Sigmoid colon (tissue), 7 donors: ENCODE results near the gene FASTK. TPM values are rescaled to one million over a fixed set of nuclear protein-coding genes. Genes with fewer than 3 reads are reported as not detected.

Experiments used
- DNase-seq: peaks from one replicate; pipeline ENCODE4 v3.0.0-alpha.2; 2019
- H3K27ac ChIP-seq, 4 donors: fragments of 200-600 bp; sonication (generic); one replicate each; pipeline ENCODE4 v1.5.1; 2016 to 2019; ENCODE audit warnings: mild to moderate bottlenecking in 1 of 4
- H3K27me3 ChIP-seq, 3 donors: fragments of 200-600 bp; sonication (generic); one replicate each; pipeline ENCODE4 v1.5.1; 2019; ENCODE audit warnings: mild to moderate bottlenecking in 1 of 3
- H3K36me3 ChIP-seq, 4 donors: fragments of 200-600 bp; sonication (generic); one replicate each; pipeline ENCODE4 v1.5.1; 2016 to 2019
- H3K4me1 ChIP-seq, 4 donors: fragments of 200-600 bp; sonication (generic); one replicate each; pipeline ENCODE4 v1.5.1; 2017 to 2019
- H3K4me3 ChIP-seq, 4 donors: fragments of 200-600 bp; sonication (generic); one replicate each; pipeline ENCODE4 v1.5.1; 2017 to 2019; ENCODE audit warnings: mild to moderate bottlenecking in 2 of 4, moderate library complexity in 1 of 4
- H3K9me3 ChIP-seq, 4 donors: fragments of 200-600 bp in 3 of 4; sonication (generic) in 3 of 4; one replicate each; pipeline versions ENCODE4 v1.5.1 to v1.6.1; 2013 to 2019
- CTCF ChIP-seq, 4 experiments: fragments of 450-650 bp in 3 of 4; fragments of 200-600 bp in 1 of 4; IDR thresholded peaks; one replicate each; pipeline ENCODE4 v1.5.1; 2016 to 2019; ENCODE audit warnings: antibody characterized with exemption in 4 of 4, mild to moderate bottlenecking in 3 of 4, moderate library complexity in 2 of 4
- EP300 ChIP-seq, 4 donors: sonication (generic); formaldehyde crosslinking; IDR thresholded peaks; one replicate each; pipeline ENCODE4 v1.6.1; 2017; ENCODE audit warnings: antibody characterized with exemption in 4 of 4
- POLR2A ChIP-seq, 2 donors: fragments of 450-650 bp; IDR thresholded peaks; one replicate each; pipeline ENCODE4 v1.6.1; 2016; ENCODE audit warnings: antibody characterized with exemption in 2 of 2, mild to moderate bottlenecking in 2 of 2, moderate library complexity in 2 of 2
- POLR2AphosphoS5 ChIP-seq, 4 donors: sonication (generic); formaldehyde crosslinking; IDR thresholded peaks; one replicate each; pipeline ENCODE4 v1.6.1; 2017; ENCODE audit warnings: antibody characterized with exemption in 4 of 4
- WGBS, 2 donors: extraction: QIAGEN DNeasy Blood & Tissue Kit; methylation state at CpG; one replicate each; pipeline ENCODE4 v1.1.7; 2013; 5-methylcytosine and 5-hydroxymethylcytosine counted together
- intact Hi-C: fragments of 100-400 bp; cut with DNase I; formaldehyde crosslinking; loops from one replicate; pipeline ENCODE4 v1.15.1; 2023
- polyA plus RNA-seq, 3 donors: library from polyadenylated mRNA; stranded (reverse); fragments of 200-250 nt; gene quantifications; one replicate each; pipeline ENCODE4 v1.2.3, GENCODE V29; 2013
- total RNA-seq, 4 donors: library from RNA; depleted of rRNA; stranded (reverse); fragments of >200 nt; gene quantifications; one replicate each; pipeline ENCODE4 v1.1.0, GENCODE V29; 2016
- donor health status: healthy with polysubstance abuse.
- donor health status: Bipolar disorder and iron deficiency.
- donor health status: healthy.

FASTK gene
- total and polyA plus RNA-seq, 7 donors, result 61.3 to 124 (median 65.0) TPM

- peaks cover 0 to 54% (median 45%) of the 10 kb centered on the region in 4 donors for H3K4me1 ChIP-seq
- no peaks in the 10 kb centered on the region for H3K9me3 ChIP-seq
- no peak overlapping the region for H3K4me3 ChIP-seq
- TF ChIP-seq EP300 (IDR thresholded peaks at IDR 0.05), result no peak
- no peak for TF ChIP-seq POLR2AphosphoS5 (IDR thresholded peaks at IDR 0.05)
- no peak for TF ChIP-seq POLR2A (IDR thresholded peaks at IDR 0.05)
- no peak for TF ChIP-seq CTCF (IDR thresholded peaks at IDR 0.05)
- DNase-seq, result peak; percentile 84
- H3K27me3 ChIP-seq, result no peaks in the 10 kb centered on the region
- peaks cover 0 to 8% (median 0%) of the 10 kb centered on the region in 4 donors for H3K36me3 ChIP-seq
- H3K27ac ChIP-seq, result peak overlapping the region; percentile 9 to 70 (median 44)
- 58 to 73% methylated on average over 15 of the region's 15 CpGs for whole genome bisulfite sequencing, 2 donors
- intact Hi-C loops, result loop anchor here (2.0 kb wide), 2 partner anchors 51 to 81 kb away; partner anchors contain the start of genes ABCB8 and SLC4A2
Measured at GRCh38 chr7:151109094-151110048, 28.8 kb upstream of the FASTK start.

- Histone ChIP-seq H3K9me3 (no peaks in the 10 kb centered on the region), H3K27me3 (no peaks in the 10 kb centered on the region), H3K4me3 (no peak overlapping the region), H3K4me1 (peaks cover 0 to 40% (median 31%) of the 10 kb centered on the region in 4 donors), H3K27ac (no peak overlapping the region), H3K36me3 (peaks cover 0 to 8% (median 0%) of the 10 kb centered on the region in 4 donors)
- TF ChIP-seq POLR2AphosphoS5 (IDR thresholded peaks at IDR 0.05), result no peak
- no peak for TF ChIP-seq CTCF (IDR thresholded peaks at IDR 0.05)
- intact Hi-C loops, result no loop called here
- DNase-seq, result no peak
- WGBS, 2 donors, result 92 to 95% methylated on average over 10 of the region's 10 CpGs
Measured at GRCh38 chr7:151107882-151108281, 27.3 kb upstream of the FASTK start.

GRCh38 chr7:151104411-151105235 lies 24.0 kb upstream of the FASTK start:
- intact Hi-C loops, result no loop called here
- no peak for DNase-seq
- TF ChIP-seq EP300 (IDR thresholded peaks at IDR 0.05) (no peak), POLR2AphosphoS5 (IDR thresholded peaks at IDR 0.05) (no peak), CTCF (IDR thresholded peaks at IDR 0.05) (no peak), POLR2A (IDR thresholded peaks at IDR 0.05) (no peak)
- peaks cover 0 to 38% (median 33%) of the 10 kb centered on the region in 4 donors for H3K4me1 ChIP-seq
- H3K27me3 ChIP-seq, result no peaks in the 10 kb centered on the region
- no peaks in the 10 kb centered on the region for H3K9me3 ChIP-seq
- no peak overlapping the region for H3K27ac ChIP-seq
- 75 to 88% methylated on average over 23 of the region's 23 CpGs for WGBS, 2 donors
- peaks cover 0 to 8% (median 0%) of the 10 kb centered on the region in 4 donors for H3K36me3 ChIP-seq
- no peak overlapping the region for H3K4me3 ChIP-seq

GRCh38 chr7:151103973-151104372 lies 23.4 kb upstream of the FASTK start:
- no peak for DNase-seq
- H3K27ac ChIP-seq, result no peak overlapping the region
- no peak overlapping the region for H3K4me3 ChIP-seq
- H3K9me3 ChIP-seq, result no peaks in the 10 kb centered on the region
- H3K4me1 ChIP-seq, result peaks cover 0 to 36% (median 32%) of the 10 kb centered on the region in 4 donors
- intact Hi-C loops, result no loop called here
- no peaks in the 10 kb centered on the region for H3K27me3 ChIP-seq
- peaks cover 0 to 8% (median 0%) of the 10 kb centered on the region in 4 donors for H3K36me3 ChIP-seq
- 84 to 89% methylated on average over 12 of the region's 12 CpGs for WGBS, 2 donors
- TF ChIP-seq POLR2AphosphoS5 (IDR thresholded peaks at IDR 0.05), result no peak
- no peak for TF ChIP-seq EP300 (IDR thresholded peaks at IDR 0.05)
- no peak for TF ChIP-seq POLR2A (IDR thresholded peaks at IDR 0.05)
- no peak for TF ChIP-seq CTCF (IDR thresholded peaks at IDR 0.05)
